IMR-90 (cell line): ENCODE measurements around the gene SFSWAP.

Experiments used
- FOS ChIP-seq: fragments of 150-350 bp; IDR thresholded peaks from 2 replicates; pipeline ENCODE4 v1.6.1; 2016; ENCODE audit warnings: low read depth, low read length
- TF ChIP-seq, protein P1 (sequence below): conservative IDR thresholded peaks from 2 replicates; pipeline ENCODE4 v1.5.1; 2012; ENCODE audit warnings: mild to moderate bottlenecking, low read depth, low read length, improper control_type of control experiment

DNA sequence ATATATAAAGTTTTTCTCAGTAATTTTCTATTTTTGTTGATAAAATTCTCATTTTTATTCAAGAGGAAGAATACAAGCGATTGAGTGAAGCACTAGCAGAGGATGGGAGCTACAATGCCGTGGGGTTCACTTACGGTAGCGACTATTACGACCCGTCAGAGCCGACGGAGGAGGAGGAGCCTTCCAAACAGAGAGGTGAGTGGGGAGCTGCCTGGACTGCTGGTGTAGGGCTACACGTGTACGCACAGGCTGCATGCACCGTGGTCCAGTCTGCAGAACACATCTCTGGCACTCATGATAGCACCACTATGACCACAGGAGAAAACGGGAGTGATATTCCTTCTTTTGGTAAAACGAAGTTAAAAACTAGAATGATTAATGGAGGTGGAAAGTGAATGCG lies 3.9 kb downstream of the SFSWAP start:
- TF ChIP-seq, protein P1, sequence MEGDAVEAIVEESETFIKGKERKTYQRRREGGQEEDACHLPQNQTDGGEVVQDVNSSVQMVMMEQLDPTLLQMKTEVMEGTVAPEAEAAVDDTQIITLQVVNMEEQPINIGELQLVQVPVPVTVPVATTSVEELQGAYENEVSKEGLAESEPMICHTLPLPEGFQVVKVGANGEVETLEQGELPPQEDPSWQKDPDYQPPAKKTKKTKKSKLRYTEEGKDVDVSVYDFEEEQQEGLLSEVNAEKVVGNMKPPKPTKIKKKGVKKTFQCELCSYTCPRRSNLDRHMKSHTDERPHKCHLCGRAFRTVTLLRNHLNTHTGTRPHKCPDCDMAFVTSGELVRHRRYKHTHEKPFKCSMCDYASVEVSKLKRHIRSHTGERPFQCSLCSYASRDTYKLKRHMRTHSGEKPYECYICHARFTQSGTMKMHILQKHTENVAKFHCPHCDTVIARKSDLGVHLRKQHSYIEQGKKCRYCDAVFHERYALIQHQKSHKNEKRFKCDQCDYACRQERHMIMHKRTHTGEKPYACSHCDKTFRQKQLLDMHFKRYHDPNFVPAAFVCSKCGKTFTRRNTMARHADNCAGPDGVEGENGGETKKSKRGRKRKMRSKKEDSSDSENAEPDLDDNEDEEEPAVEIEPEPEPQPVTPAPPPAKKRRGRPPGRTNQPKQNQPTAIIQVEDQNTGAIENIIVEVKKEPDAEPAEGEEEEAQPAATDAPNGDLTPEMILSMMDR, result no peak
- TF ChIP-seq FOS, result no peak
